ENCODE measurements around the gene SLX9.

The SLX9 gene

DNA sequence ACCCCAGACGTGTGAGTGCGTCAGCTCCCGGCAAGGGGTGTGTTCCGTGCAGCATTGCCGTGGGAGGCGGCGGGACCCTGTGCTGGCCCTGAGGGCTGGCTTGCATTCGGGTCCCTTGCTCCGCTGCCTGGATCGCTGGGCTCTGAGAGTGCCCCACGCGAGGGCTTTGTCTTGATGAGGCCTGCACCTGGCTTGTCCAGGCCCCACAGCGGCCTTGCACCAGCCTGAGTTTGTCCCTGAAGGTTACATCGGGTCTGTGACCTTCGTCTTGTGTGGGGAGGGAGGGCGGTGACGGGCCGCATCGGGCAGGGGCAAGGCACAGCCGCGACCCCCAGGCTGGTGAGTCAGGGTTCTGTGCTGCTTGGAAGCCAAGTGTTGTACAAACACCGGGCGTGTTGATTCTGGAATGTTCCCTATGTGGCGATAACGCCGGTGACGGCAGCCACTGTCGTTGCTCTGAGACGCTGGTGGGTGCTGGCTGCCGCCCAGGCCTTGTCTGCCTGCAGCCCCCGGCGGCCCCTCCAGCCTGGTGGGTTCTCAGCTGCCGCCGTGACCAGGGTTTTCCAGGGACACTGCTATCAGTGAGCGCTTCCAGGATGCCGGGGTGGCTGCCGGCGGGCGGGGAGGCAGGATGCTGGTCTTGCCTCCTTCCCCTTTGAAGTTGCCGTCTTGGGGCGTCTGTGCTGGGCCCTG lies 42.9 kb downstream of the SLX9 start:
- Histone ChIP-seq H3K4me3 (ENCODE audit: low read depth, low read length, poor library complexity, severe bottlenecking) (no peak overlapping the region), H3K4me2 (ENCODE audit: low read length) (no peak overlapping the region), H3F3A (ENCODE audit: insufficient read depth, low read length) (no peaks in the 10 kb centered on the region), H3K79me2 (ENCODE audit: insufficient read depth, low read length) (no peaks in the 10 kb centered on the region), H3K27ac (ENCODE audit: low read depth, low read length, poor library complexity, severe bottlenecking) (no peak overlapping the region), H3K9me3 (ENCODE audit: low read length) (no peaks in the 10 kb centered on the region), H4K20me1 (ENCODE audit: insufficient read depth, low read length) (no peaks in the 10 kb centered on the region), H3K27me3 (ENCODE audit: insufficient read depth, low read length) (no peaks in the 10 kb centered on the region; the same call in 1 of the 2 replicates), H3K4me1 (ENCODE audit: insufficient read depth, low read length, severe bottlenecking) (no peaks in the 10 kb centered on the region), H2AFZ (ENCODE audit: low read length) (no peak overlapping the region), H3K9ac (ENCODE audit: low read length) (no peak overlapping the region), H3K9me2 (ENCODE audit: low read depth, low read length) (no peaks in the 10 kb centered on the region), H3K36me3 (ENCODE audit: insufficient read depth, low read length) (no peaks in the 10 kb centered on the region)
- no peak for TF ChIP-seq CTCF (IDR thresholded peaks at IDR 0.05; ENCODE audit: low read length)
- TF ChIP-seq EZH2 (IDR thresholded peaks at IDR 0.05; ENCODE audit: borderline replicate concordance, low read length), result no peak

GRCh38 chr21:44983421-44984206 lies 43.8 kb downstream of the SLX9 start:
- H3K9me2 ChIP-seq (ENCODE audit: low read depth, low read length), result no peaks in the 10 kb centered on the region
- H3K4me3 ChIP-seq (ENCODE audit: low read depth, low read length, poor library complexity, severe bottlenecking), result no peak overlapping the region
- no peak overlapping the region for H3K27ac ChIP-seq (ENCODE audit: low read depth, low read length, poor library complexity, severe bottlenecking)
- H3K9ac ChIP-seq (ENCODE audit: low read length), result no peak overlapping the region
- no peak overlapping the region for H2AFZ ChIP-seq (ENCODE audit: low read length)
- no peaks in the 10 kb centered on the region for H3K4me1 ChIP-seq (ENCODE audit: insufficient read depth, low read length, severe bottlenecking)
- H3K4me2 ChIP-seq (ENCODE audit: low read length), result no peak overlapping the region
- H4K20me1 ChIP-seq (ENCODE audit: insufficient read depth, low read length), result no peaks in the 10 kb centered on the region
- H3K27me3 ChIP-seq (ENCODE audit: insufficient read depth, low read length), result no peaks in the 10 kb centered on the region; the same call in 1 of the 2 replicates
- no peaks in the 10 kb centered on the region for H3F3A ChIP-seq (ENCODE audit: insufficient read depth, low read length)
- no peaks in the 10 kb centered on the region for H3K36me3 ChIP-seq (ENCODE audit: insufficient read depth, low read length)
- no peaks in the 10 kb centered on the region for H3K9me3 ChIP-seq (ENCODE audit: low read length)
- no peak for TF ChIP-seq EZH2 (IDR thresholded peaks at IDR 0.05; ENCODE audit: borderline replicate concordance, low read length)
- no peak for TF ChIP-seq CTCF (IDR thresholded peaks at IDR 0.05; ENCODE audit: low read length)
- H3K79me2 ChIP-seq (ENCODE audit: insufficient read depth, low read length), result no peaks in the 10 kb centered on the region

GRCh38 chr21:44984428-44984791 lies 44.6 kb downstream of the SLX9 start:
- H4K20me1 ChIP-seq (ENCODE audit: insufficient read depth, low read length), result no peaks in the 10 kb centered on the region
- H2AFZ ChIP-seq (ENCODE audit: low read length), result no peak overlapping the region
- no peak overlapping the region for H3K9ac ChIP-seq (ENCODE audit: low read length)
- no peak overlapping the region for H3K4me3 ChIP-seq (ENCODE audit: low read depth, low read length, poor library complexity, severe bottlenecking)
- H3K4me2 ChIP-seq (ENCODE audit: low read length), result no peak overlapping the region
- H3K27me3 ChIP-seq (ENCODE audit: insufficient read depth, low read length), result no peaks in the 10 kb centered on the region; the same call in 1 of the 2 replicates
- no peak overlapping the region for H3K27ac ChIP-seq (ENCODE audit: low read depth, low read length, poor library complexity, severe bottlenecking)
- H3K9me2 ChIP-seq (ENCODE audit: low read depth, low read length), result no peaks in the 10 kb centered on the region
- H3K36me3 ChIP-seq (ENCODE audit: insufficient read depth, low read length), result no peaks in the 10 kb centered on the region
- TF ChIP-seq CTCF (IDR thresholded peaks at IDR 0.05; ENCODE audit: low read length) (no peak), EZH2 (IDR thresholded peaks at IDR 0.05; ENCODE audit: borderline replicate concordance, low read length) (no peak)
- H3K9me3 ChIP-seq (ENCODE audit: low read length), result no peaks in the 10 kb centered on the region
- no peaks in the 10 kb centered on the region for H3F3A ChIP-seq (ENCODE audit: insufficient read depth, low read length)
- H3K79me2 ChIP-seq (ENCODE audit: insufficient read depth, low read length), result no peaks in the 10 kb centered on the region
- no peaks in the 10 kb centered on the region for H3K4me1 ChIP-seq (ENCODE audit: insufficient read depth, low read length, severe bottlenecking)
